B cell (primary cell): ENCODE measurements around the gene HSDL2.

ENCODE experiments used
- EZH2 ChIP-seq: IDR thresholded peaks from 2 replicates; pipeline ENCODE4 v1.6.1; 2012; ENCODE audit warnings: borderline replicate concordance, low read depth, mild to moderate bottlenecking, moderate library complexity, low read length; ENCODE audit not compliant: insufficient read depth, poor library complexity, severe bottlenecking
- TF ChIP-seq, protein P1 (sequence below): fragments of 200-600 bp; IDR thresholded peaks from one replicate; pipeline ENCODE4 v1.8.0; 2022; ENCODE audit warnings: antibody characterized with exemption, mild to moderate bottlenecking

DNA sequence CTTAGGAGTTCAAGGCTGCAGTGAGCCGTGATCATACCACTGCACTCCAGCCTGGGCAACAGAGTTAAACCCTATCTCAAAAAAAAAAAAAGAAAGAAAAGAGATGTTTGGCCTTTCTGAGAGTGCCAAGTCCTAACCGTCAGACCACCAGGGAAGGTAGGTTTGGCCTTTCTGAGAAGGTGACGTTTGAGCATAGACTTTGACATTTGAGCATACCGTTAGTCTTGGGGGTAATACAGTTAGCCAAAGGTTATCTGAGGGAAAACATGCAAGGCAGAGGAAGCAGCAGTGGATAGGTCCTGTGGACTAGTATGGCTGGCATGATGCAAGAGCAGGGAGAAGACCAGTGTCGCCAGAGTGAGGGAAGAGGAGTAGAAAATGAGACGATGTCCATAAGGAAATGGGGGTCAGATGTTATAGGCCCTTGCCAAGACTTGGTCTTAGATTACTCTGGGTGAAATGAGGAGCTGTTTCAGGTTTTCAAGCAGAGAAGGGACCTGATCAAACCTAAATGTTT, 50.2 kb downstream of the HSDL2 start:
- TF ChIP-seq, protein P1, sequence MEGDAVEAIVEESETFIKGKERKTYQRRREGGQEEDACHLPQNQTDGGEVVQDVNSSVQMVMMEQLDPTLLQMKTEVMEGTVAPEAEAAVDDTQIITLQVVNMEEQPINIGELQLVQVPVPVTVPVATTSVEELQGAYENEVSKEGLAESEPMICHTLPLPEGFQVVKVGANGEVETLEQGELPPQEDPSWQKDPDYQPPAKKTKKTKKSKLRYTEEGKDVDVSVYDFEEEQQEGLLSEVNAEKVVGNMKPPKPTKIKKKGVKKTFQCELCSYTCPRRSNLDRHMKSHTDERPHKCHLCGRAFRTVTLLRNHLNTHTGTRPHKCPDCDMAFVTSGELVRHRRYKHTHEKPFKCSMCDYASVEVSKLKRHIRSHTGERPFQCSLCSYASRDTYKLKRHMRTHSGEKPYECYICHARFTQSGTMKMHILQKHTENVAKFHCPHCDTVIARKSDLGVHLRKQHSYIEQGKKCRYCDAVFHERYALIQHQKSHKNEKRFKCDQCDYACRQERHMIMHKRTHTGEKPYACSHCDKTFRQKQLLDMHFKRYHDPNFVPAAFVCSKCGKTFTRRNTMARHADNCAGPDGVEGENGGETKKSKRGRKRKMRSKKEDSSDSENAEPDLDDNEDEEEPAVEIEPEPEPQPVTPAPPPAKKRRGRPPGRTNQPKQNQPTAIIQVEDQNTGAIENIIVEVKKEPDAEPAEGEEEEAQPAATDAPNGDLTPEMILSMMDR = no peak
- TF ChIP-seq EZH2 = no peak
